Aorta (tissue), 5 donors: Measurements from ENCODE around the gene TP73. TPM values are rescaled to one million over a fixed set of nuclear protein-coding genes. Genes with fewer than 3 reads are reported as not detected.

Source experiments
- ATAC-seq: fragments of 200-7000 bp; cut with Tn5 transposase; one replicate; pipeline ENCODE4 v1.9.1; 2022; ENCODE audit warnings: moderate library complexity; ENCODE audit not compliant: low FRiP score
- DNase-seq, 2 donors: peaks; one replicate each; pipeline ENCODE4 v3.0.0-alpha.2; 2020
- H3K27ac ChIP-seq, 2 donors: one replicate each; pipeline ENCODE4 v1.5.1; 2013; ENCODE audit warnings: low read length in 2 of 2, mild to moderate bottlenecking in 2 of 2, moderate library complexity in 2 of 2, control low read depth in 1 of 2, inconsistent platforms in 1 of 2, low read depth in 1 of 2
- H3K27me3 ChIP-seq, 2 donors: one replicate each; pipeline ENCODE4 v1.6.1; 2013; ENCODE audit warnings: control low read depth in 1 of 2, low read length in 1 of 2, mild to moderate bottlenecking in 1 of 2, moderate library complexity in 1 of 2; ENCODE audit not compliant: insufficient read depth in 2 of 2, control insufficient read depth in 1 of 2
- H3K36me3 ChIP-seq, 2 donors: one replicate each; pipeline ENCODE4 v1.6.1; 2013; ENCODE audit warnings: control low read depth in 1 of 2, low read length in 1 of 2, mild to moderate bottlenecking in 1 of 2; ENCODE audit not compliant: insufficient read depth in 2 of 2, control insufficient read depth in 1 of 2
- H3K4me1 ChIP-seq, 2 donors: one replicate each; pipeline ENCODE4 v1.6.1; 2013; ENCODE audit warnings: low read length in 2 of 2, control low read depth in 1 of 2, mild to moderate bottlenecking in 1 of 2, moderate library complexity in 1 of 2; ENCODE audit not compliant: insufficient read depth in 2 of 2, control insufficient read depth in 1 of 2
- H3K4me3 ChIP-seq, 2 donors: one replicate each; pipeline ENCODE4 v1.5.1; 2013; ENCODE audit warnings: low read length in 2 of 2, control low read depth in 1 of 2, mild to moderate bottlenecking in 1 of 2
- H3K9me3 ChIP-seq: one replicate; pipeline ENCODE4 v1.6.1; 2013; ENCODE audit warnings: mild to moderate bottlenecking, low read length; ENCODE audit not compliant: control insufficient read depth
- WGBS, 2 donors: extraction: QIAGEN DNeasy Blood & Tissue Kit; methylation state at CpG; one replicate each; pipeline ENCODE4 v1.1.7; 2013; 5-methylcytosine and 5-hydroxymethylcytosine counted together
- intact Hi-C, 2 donors: fragments of 100-400 bp; cut with DNase I; formaldehyde crosslinking; loops; one replicate each; pipeline versions ENCODE4 v1.14.2 to v1.15.0; 2022
- polyA plus RNA-seq, 2 donors: library from polyadenylated mRNA; stranded (reverse); fragments of 200-250 nt; gene quantifications; one replicate each; pipeline ENCODE4 v1.2.3, GENCODE V29; 2013
- total RNA-seq, 2 donors: library from RNA; stranded (reverse); fragmentation: NEBNext Ultra II Directional; extraction: Animal tissue kit (Norgen Biotek cat#: 25700); gene quantifications; one replicate each; pipeline ENCODE4 v1.2.1, GENCODE V29; 2021
- donor health status: healthy with polysubstance abuse.
- donor health status: Bipolar disorder and iron deficiency.
- donor health status: DM: no; HTN: no; CAD: no.
- donor health status: DM: no; HTN: no; CAD: no.
- donor health status: DM: yes; HTN: yes; CAD: no.

Gene TP73
- total and polyA plus RNA-seq, 4 donors: 0.18 to 0.38 TPM; not detected in 2

DNA sequence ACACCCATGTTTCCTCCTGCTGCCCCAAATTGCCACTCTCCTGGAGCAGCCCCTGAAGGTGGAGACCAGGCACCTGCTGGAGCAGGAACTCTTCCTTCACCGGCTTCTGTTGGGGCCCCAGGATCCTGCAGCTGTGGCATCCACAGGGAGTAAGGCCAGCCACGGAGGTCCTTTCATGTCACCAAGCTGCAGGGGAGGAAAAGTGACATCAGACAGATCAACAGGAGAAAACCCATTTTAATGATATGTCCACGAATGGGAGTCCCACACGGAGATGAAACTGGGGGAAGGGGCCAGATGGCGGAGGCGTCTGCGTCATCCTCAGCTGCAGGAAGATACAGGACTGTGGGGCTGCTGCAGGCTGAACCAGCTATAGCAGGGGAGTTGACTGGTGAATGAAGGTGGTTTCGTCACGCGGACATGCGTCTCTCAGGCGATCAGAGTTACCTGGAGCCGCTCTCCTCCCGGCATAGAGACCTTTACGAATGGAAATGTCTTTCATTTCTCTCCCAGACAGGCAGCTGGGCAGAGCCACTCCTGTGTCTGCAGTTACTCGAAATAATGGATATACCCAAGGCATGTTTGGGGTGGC lies 9.9 kb downstream of the TP73 start:
- intact Hi-C loops: no loop called here
- Histone ChIP-seq H3K4me3 (no peak overlapping the region), H3K27me3 (no peaks in the 10 kb centered on the region), H3K36me3 (no peaks in the 10 kb centered on the region), H3K27ac (no peak overlapping the region), H3K9me3 (no peaks in the 10 kb centered on the region), H3K4me1 (no peaks in the 10 kb centered on the region)
- WGBS, 2 donors: 87 to 91% methylated on average over 16 of the region's 16 CpGs
- DNase-seq (peak in 1 of 2 donors; percentile 57), ATAC-seq (no peak)

DNA sequence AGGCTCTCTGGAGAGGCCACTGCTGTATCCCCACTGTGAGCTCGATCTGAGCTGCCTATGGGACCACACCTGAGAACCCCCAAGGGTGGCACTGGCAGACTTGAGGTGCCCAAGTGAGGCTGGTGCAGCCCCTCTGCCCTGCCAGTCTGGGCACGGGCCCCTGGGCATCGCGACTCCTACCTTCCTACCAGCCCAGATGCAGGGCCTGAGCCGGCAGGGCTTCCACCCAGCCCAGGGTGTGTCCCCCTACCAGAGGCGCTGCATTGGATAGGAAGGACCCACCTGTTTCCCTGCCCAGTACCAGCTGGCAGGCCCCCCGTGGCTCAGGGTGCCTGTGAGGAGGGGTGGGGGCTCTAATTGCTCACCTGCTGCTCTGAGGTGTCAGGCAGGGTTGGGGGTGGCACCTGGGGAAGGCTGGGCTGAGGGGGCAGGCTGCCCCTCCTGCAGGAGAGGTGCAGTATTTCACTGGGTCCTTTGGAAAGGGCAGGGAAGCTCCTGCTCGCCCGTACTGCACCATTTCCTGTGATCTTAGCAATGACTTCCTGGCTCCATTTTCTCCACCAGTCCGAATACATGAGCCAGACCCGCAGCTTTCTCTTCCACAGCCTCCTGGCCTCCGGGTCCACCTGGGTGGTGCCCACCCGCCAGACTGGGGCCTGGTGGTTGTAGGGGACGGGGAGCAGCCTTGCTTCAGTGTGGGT lies 11.8 kb downstream of the TP73 start:
- H3K4me3 ChIP-seq: no peak overlapping the region
- no peak overlapping the region for H3K27ac ChIP-seq
- ATAC-seq (no peak), DNase-seq (peak; percentile 22 to 57)
- H3K36me3 ChIP-seq: no peaks in the 10 kb centered on the region
- 86 to 89% methylated on average over 14 of the region's 14 CpGs for WGBS, 2 donors
- no peaks in the 10 kb centered on the region for H3K9me3 ChIP-seq
- no peaks in the 10 kb centered on the region for H3K4me1 ChIP-seq
- intact Hi-C loops: no loop called here
- no peaks in the 10 kb centered on the region for H3K27me3 ChIP-seq

DNA sequence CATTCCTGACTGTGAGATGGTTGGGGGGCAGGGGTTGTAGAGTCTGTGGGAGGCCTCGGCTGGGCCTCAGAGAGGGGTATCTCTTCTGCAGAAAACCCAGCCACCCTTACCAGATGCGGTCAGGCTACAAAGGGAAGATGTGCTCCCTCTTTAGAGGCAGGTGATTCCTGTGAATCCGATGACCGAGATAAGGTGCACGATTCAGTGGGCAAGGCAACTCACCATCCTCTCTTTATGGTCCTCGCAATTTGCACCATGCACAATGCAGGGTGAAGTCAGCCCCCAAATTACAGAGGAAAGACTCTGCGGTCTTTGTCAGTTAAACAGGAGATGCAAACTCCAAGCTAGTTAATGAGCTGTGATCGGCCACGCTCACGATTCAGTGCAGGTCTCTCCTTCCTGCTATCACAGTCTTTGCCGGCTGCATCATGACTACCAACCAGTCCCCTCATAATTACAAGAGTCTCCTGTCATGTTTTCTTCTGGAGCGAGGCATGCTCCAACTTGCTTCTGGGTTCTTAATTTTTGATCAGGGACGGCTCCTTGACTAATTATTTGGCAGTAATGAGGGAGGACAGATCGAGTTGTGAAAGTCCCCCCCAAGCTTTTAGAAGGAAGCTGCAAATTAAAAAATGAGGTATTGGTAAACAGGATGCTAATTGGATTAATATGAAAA lies 12.5 kb downstream of the TP73 start:
- Histone ChIP-seq H3K27me3 (no peaks in the 10 kb centered on the region), H3K9me3 (no peaks in the 10 kb centered on the region), H3K4me1 (no peaks in the 10 kb centered on the region), H3K27ac (no peak overlapping the region), H3K4me3 (no peak overlapping the region), H3K36me3 (no peaks in the 10 kb centered on the region)
- intact Hi-C loops: no loop called here
- DNase-seq (peak; percentile 14 to 26), ATAC-seq (no peak)
- 90 to 91% methylated on average over 14 of the region's 14 CpGs for WGBS, 2 donors

DNA sequence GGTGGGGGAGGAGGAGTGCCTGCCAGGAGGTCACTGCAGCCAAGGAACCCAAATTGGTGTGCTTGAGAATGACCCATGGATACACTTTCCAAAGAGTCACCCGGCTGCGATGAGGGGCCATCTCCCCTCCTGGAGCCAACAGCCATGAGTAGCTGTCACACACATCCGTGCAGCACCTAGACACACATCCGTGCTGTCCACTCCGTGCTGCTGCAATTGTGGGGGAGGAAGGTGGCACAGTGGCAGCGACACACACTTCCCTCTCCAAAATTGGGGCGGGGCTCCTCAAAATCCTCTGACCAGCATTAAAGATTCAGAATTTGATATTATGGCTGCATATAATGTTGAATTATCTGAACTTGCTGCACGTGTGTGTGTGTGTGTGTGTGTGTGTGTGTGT lies 15.8 kb downstream of the TP73 start:
- H3K27me3 ChIP-seq: no peaks in the 10 kb centered on the region

DNA sequence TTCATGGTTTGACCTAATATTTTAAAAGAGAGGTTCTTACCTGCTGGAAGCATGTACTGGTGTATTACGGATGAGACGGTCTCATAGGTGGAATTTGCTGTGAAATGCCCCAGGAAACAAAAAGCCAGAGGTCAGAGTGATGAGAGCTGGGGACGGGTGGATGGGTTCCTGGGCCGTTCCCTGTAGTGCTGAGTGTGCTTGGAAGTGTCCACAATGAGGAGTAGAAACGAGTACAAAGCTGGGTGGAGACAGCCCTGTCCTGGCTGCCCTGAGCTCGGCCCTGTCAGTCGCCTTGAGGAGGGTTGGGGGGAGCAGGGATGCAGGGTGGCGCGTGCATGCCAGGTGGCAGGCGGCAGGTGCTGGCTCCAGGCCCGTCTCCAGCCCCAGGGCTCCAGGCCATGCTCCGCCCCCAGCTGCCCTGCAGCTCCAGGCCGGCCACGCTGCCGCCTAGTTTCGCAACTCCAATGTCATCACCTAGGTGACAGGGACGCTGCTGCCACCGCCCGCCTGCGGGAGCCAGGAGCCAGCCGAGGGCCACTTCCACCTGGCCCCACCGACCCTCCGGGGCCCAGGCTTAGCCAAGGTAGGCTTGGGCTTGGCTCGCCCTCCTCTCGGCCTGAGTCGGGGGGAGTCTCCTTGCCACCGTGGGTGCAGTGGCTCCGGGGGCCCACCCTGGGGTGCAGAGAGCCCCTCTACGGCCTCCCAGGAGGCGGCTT lies 16.4 kb downstream of the TP73 start:
- Histone ChIP-seq H3K27ac (no peak overlapping the region), H3K9me3 (no peaks in the 10 kb centered on the region), H3K36me3 (no peaks in the 10 kb centered on the region), H3K4me1 (no peaks in the 10 kb centered on the region), H3K27me3 (no peaks in the 10 kb centered on the region), H3K4me3 (no peak overlapping the region)
- WGBS, 2 donors: 21 to 27% methylated on average over 27 to 30 of the region's 30 CpGs
- peak; percentile 79 to 84 for DNase-seq
- intact Hi-C loops: no loop called here
- peak; percentile 58 for ATAC-seq

More for the DNA sequence above, 15.8 kb downstream of the TP73 start:
- Histone ChIP-seq H3K27ac (no peak overlapping the region), H3K4me1 (no peaks in the 10 kb centered on the region), H3K36me3 (no peaks in the 10 kb centered on the region), H3K4me3 (no peak overlapping the region), H3K9me3 (no peaks in the 10 kb centered on the region)
- intact Hi-C loops: no loop called here
- DNase-seq: peak in 1 of 2 donors; percentile 43
- no peak for ATAC-seq
- 76 to 78% methylated on average over 8 of the region's 8 CpGs for WGBS, 2 donors

DNA sequence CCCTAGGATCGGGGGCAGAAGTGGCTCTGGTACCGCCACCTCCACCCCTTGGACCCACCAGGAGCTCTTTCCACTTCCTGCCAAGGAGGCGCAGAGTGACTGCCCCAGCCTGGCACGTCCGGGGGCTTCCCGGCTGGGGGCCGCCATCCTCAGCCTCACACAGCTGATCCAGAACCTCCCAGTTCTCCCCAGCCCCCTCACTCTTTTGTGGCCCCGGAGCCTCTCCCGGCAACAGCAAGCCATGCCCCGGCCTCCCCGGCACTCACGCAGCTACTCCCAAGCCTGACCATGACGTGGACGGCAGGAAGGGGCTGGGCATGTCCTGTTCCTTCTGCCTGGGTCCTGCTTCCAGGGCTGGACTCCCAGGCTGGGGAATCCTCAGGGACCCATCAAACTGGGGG lies 17.1 kb downstream of the TP73 start:
- no peak overlapping the region for H3K4me3 ChIP-seq
- no peaks in the 10 kb centered on the region for H3K9me3 ChIP-seq
- WGBS, 2 donors: 75 to 85% methylated on average over 14 of the region's 14 CpGs
- no peaks in the 10 kb centered on the region for H3K36me3 ChIP-seq
- ATAC-seq (no peak), DNase-seq (peak; percentile 44 to 72)
- intact Hi-C loops: no loop called here
- no peaks in the 10 kb centered on the region for H3K4me1 ChIP-seq
- H3K27ac ChIP-seq: no peak overlapping the region
- H3K27me3 ChIP-seq: no peaks in the 10 kb centered on the region

DNA sequence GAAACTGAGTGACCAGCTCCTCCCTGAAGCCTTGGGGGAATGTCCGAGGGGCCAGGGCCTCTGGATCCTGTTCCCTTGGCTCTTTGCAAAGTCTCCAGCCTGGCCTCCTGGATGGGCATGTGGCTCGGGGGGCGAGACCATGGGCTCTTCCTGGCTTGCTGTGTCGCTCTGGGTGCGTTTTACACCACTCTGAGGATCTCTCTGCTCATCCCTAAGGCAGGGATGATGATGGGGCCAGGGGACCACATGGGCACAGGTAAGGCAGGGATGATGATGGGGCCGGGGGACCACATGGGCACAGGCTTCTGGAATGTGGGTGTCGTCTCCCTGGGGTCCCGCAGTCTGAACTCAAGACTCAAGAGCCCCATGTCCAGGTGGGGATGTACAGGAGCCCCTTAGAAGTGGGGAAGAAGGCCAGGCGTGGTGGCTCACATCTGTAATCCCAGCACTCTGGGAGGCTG lies 17.7 kb downstream of the TP73 start:
- Histone ChIP-seq H3K9me3 (no peaks in the 10 kb centered on the region), H3K4me1 (no peaks in the 10 kb centered on the region), H3K36me3 (no peaks in the 10 kb centered on the region), H3K4me3 (no peak overlapping the region), H3K27ac (no peak overlapping the region), H3K27me3 (no peaks in the 10 kb centered on the region)
- peak; percentile 12 to 46 for DNase-seq
- ATAC-seq: no peak
- intact Hi-C loops: no loop called here
- 88 to 93% methylated on average over 9 of the region's 9 CpGs for WGBS, 2 donors

DNA sequence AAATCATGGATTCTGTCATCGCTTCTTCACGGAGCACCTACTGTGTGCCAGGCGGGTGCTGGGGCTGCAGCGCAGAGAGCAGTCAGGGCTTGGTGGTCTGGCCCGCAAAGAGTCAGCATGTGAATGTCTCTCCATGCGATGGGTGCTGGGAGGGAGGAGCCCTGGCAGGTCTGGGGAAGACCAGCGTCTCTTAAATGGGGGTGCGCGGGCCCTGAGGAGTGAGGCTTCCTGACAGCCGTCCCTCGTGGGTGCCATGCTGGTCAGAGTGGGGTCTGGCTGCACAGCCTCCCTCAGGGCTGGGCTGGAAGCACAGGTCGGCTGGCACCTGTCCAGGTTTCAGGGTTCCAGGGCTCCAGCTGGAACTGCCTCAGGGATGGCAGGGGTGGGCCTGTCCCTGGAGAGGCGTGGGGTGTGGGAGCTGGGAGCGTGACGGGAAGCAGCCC lies 18.5 kb downstream of the TP73 start:
- no peak overlapping the region for H3K27ac ChIP-seq
- no peak overlapping the region for H3K4me3 ChIP-seq
- peak; percentile 43 to 77 for DNase-seq
- H3K36me3 ChIP-seq: no peaks in the 10 kb centered on the region
- H3K27me3 ChIP-seq: no peaks in the 10 kb centered on the region
- 83 to 87% methylated on average over 15 of the region's 15 CpGs for WGBS, 2 donors
- H3K9me3 ChIP-seq: no peaks in the 10 kb centered on the region
- no peaks in the 10 kb centered on the region for H3K4me1 ChIP-seq
- intact Hi-C loops: no loop called here
- ATAC-seq: no peak
